Endothelial cell of umbilical vein (primary cell): Measurements from ENCODE around the gene TNKS2. TPM values are rescaled to one million over a fixed set of nuclear protein-coding genes. Genes with fewer than 3 reads are reported as not detected.

Source experiments
- BruUV-seq: library from RNA; stranded (reverse); fragments of 400-500 nt; replicated peaks from 2 replicates; lab custom pipeline; 2021; lab: Mats Ljungman, UMichigan
- CTCF ChIA-PET: fragments of 300-600, 350-600 bp; sonication (Branson Sonifier 250); formaldehyde crosslinking; loops from one replicate; lab custom pipeline; 2021; ENCODE audit warnings: antibody characterized with exemption, inconsistent platforms; lab: Charles Lee
- POLR2A ChIA-PET: fragments of 300-600, 350-600 bp; sonication (Branson Sonifier 250); formaldehyde crosslinking; loops from one replicate; lab custom pipeline; 2021; ENCODE audit warnings: antibody characterized with exemption, inconsistent platforms; lab: Charles Lee
- DNase-seq: peaks from one replicate; pipeline ENCODE4 v3.0.0-alpha.2; 2011; ENCODE audit warnings: low read depth, low spot score
- FAIRE-seq: peaks from 2 replicates; lab custom pipeline; 2011; peaks lifted over from hg19 to GRCh38; lab: Jason Lieb, UNC
- H2AFZ ChIP-seq: 2 replicates; pipeline ENCODE4 v1.6.0; 2012; ENCODE audit warnings: low read depth, low read length, control low read depth, inconsistent platforms
- H3K27ac ChIP-seq: 2 replicates; pipeline ENCODE4 v1.5.1; 2011; ENCODE audit warnings: low read depth, mild to moderate bottlenecking, control low read depth, low read length, moderate library complexity; ENCODE audit not compliant: insufficient read depth
- H3K27me3 ChIP-seq, 2 experiments: 2 replicates each; pipeline versions ENCODE4 v1.6.0 to v1.6.1; 2011; ENCODE audit warnings: low read length in 2 of 2, mixed read lengths in 1 of 2; ENCODE audit not compliant: control insufficient read depth in 2 of 2, insufficient read depth in 2 of 2
- H3K36me3 ChIP-seq, 2 experiments: 2 replicates in 1 of 2; 3 replicates in 1 of 2; pipeline ENCODE4 v1.5.1; 2011; ENCODE audit warnings: low read length in 2 of 2, mild to moderate bottlenecking in 1 of 2, moderate library complexity in 1 of 2; ENCODE audit not compliant: control insufficient read depth in 2 of 2, insufficient read depth in 2 of 2; ENCODE audit errors: extremely low read depth in 1 of 2
- H3K4me1 ChIP-seq: 3 replicates; pipeline ENCODE4 v1.5.1; 2011; ENCODE audit warnings: mild to moderate bottlenecking, low read length; ENCODE audit not compliant: control insufficient read depth, insufficient read depth; ENCODE audit errors: extremely low read depth
- H3K4me2 ChIP-seq: 2 replicates; pipeline ENCODE4 v1.6.1; 2011; ENCODE audit warnings: low read length, control low read depth, mixed read lengths; ENCODE audit not compliant: insufficient read depth
- H3K4me3 ChIP-seq, 3 experiments: fragments of 200-600 bp in 1 of 3; sonication (generic), shearing (Covaris generic) in 1 of 3; replicated peaks in 1 of 3; 2 replicates each; pipeline ENCODE4 v1.5.1; 2011 to 2016; ENCODE audit warnings: control low read depth in 3 of 3, low read length in 3 of 3, mild to moderate bottlenecking in 2 of 3, inconsistent platforms in 1 of 3, low read depth in 1 of 3, moderate library complexity in 1 of 3; ENCODE audit not compliant: insufficient read depth in 1 of 3
- H3K79me2 ChIP-seq: 2 replicates; pipeline ENCODE4 v1.6.0; 2012; ENCODE audit warnings: low read length, inconsistent platforms; ENCODE audit not compliant: control insufficient read depth, insufficient read depth
- H3K9ac ChIP-seq: replicated peaks from 2 replicates; pipeline ENCODE3; 2011; ENCODE audit warnings: low read length, control low read depth; ENCODE audit not compliant: insufficient read depth; ENCODE audit errors: extremely low read depth
- H3K9me1 ChIP-seq: replicated peaks from 3 replicates; pipeline ENCODE4 v1.6.0; 2011; ENCODE audit warnings: mild to moderate bottlenecking, low read length; ENCODE audit not compliant: control insufficient read depth, insufficient read depth; ENCODE audit errors: extremely low read depth
- H3K9me3 ChIP-seq: replicated peaks from 2 replicates; pipeline ENCODE4 v1.5.1; 2012; ENCODE audit warnings: low read length, inconsistent platforms; ENCODE audit not compliant: control insufficient read depth, insufficient read depth
- H4K20me1 ChIP-seq: replicated peaks from 2 replicates; pipeline ENCODE3; 2011; ENCODE audit warnings: mild to moderate bottlenecking, low read length; ENCODE audit not compliant: control insufficient read depth, insufficient read depth; ENCODE audit errors: extremely low read depth
- CTCF ChIP-seq, 2 donors: IDR thresholded peaks; 1 replicate in 1 of 2; 2 replicates in 1 of 2; pipeline ENCODE4 v1.5.1; 2011; ENCODE audit warnings: low read length in 2 of 2, mild to moderate bottlenecking in 2 of 2, moderate library complexity in 2 of 2, control low read depth in 1 of 2, inconsistent platforms in 1 of 2, low read depth in 1 of 2; ENCODE audit not compliant: insufficient read depth in 1 of 2; ENCODE audit errors: extremely low read depth in 1 of 2
- EZH2 ChIP-seq: IDR thresholded peaks from 2 replicates; pipeline ENCODE4 v1.6.1; 2012; ENCODE audit warnings: borderline replicate concordance, low read depth, mild to moderate bottlenecking, moderate library complexity, low read length, inconsistent platforms; ENCODE audit not compliant: severe bottlenecking
- FOS ChIP-seq: IDR thresholded peaks from 2 replicates; pipeline ENCODE4 v1.6.1; 2011; ENCODE audit warnings: mild to moderate bottlenecking, low read length, moderate library complexity, borderline replicate concordance; ENCODE audit not compliant: insufficient read depth
- GATA2 ChIP-seq: IDR thresholded peaks from 2 replicates; pipeline ENCODE4 v1.7.0; 2011; ENCODE audit warnings: low read depth, mild to moderate bottlenecking, moderate library complexity, mixed read lengths, low read length; ENCODE audit not compliant: insufficient read length, insufficient read depth
- JUN ChIP-seq: IDR thresholded peaks from 2 replicates; pipeline ENCODE4 v1.6.1; 2011; ENCODE audit warnings: borderline replicate concordance, low read depth; ENCODE audit not compliant: insufficient read length, insufficient read depth
- MAX ChIP-seq: IDR thresholded peaks from 2 replicates; pipeline ENCODE4 v1.6.1; 2011; ENCODE audit not compliant: insufficient read depth, insufficient read length
- MYC ChIP-seq: IDR thresholded peaks from one replicate; pipeline ENCODE4 v1.6.1; 2011; ENCODE audit warnings: mild to moderate bottlenecking, low read depth, low read length
- POLR2A ChIP-seq: IDR thresholded peaks from 2 replicates; pipeline ENCODE4 v1.6.1; 2012; ENCODE audit warnings: low read depth, mild to moderate bottlenecking, control low read depth, low read length
- POLR2AphosphoS5 ChIP-seq: IDR thresholded peaks from 2 replicates; pipeline ENCODE4 v1.6.1; 2012; ENCODE audit warnings: low read depth, mild to moderate bottlenecking, control low read depth, low read length, moderate library complexity; ENCODE audit not compliant: insufficient read depth
- dilution Hi-C: fragments of 300-500 bp; cut with MboI; formaldehyde crosslinking; loops from one replicate; pipeline ENCODE4 v1.15.0; 2019; ENCODE audit warnings: low sequenced_read_pairs; ENCODE audit not compliant: extremely low pct_ligation_motif_present
- intact Hi-C: fragments of 100-400 bp; cut with micrococcal nuclease; formaldehyde crosslinking; loops from one replicate; pipeline ENCODE4 v1.10.0; 2022
- polyA plus RNA-seq, 4 experiments: library from polyadenylated mRNA; depleted of rRNA in 3 of 4; stranded (reverse) in 3 of 4; unstranded in 1 of 4; fragments of >200 nt; gene quantifications; 2 replicates each; pipeline versions ENCODE4 v1.2.1 to v1.2.3, GENCODE V29; 2011 to 2012; ENCODE audit warnings: missing spikeins in 1 of 4
- total RNA-seq: library from RNA; stranded (reverse); gene quantifications from 2 replicates; pipeline ENCODE4 v1.2.3, GENCODE V29; 2021

TNKS2 gene
- total and polyA plus RNA-seq, 2 donors (not counting 3 experiments of a cell fraction or from before 2014, with no cell fraction given): 13.6 to 34.0 TPM

- no TSS peak for BruUV-seq
- Histone ChIP-seq H3K36me3 (peaks cover 12 to 16% of the 10 kb centered on the region in 2 experiments), H4K20me1 (no peaks in the 10 kb centered on the region), H3K9me3 (no peaks in the 10 kb centered on the region), H3K4me1 (no peaks in the 10 kb centered on the region), H3K27me3 (no peaks in the 10 kb centered on the region), H2AFZ (no peak overlapping the region), H3K9me1 (no peaks in the 10 kb centered on the region), H3K27ac (no peak overlapping the region), H3K4me3 (no peak overlapping the region), H3K9ac (no peak overlapping the region), H3K79me2 (peaks cover 29% of the 10 kb centered on the region), H3K4me2 (no peak overlapping the region)
- dilution Hi-C loops (no loop called here), intact Hi-C loops (no loop called here)
- DNase-seq: no peak
- CTCF ChIA-PET: no interaction called here
- TF ChIP-seq POLR2AphosphoS5 (no peak), POLR2A (no peak)
- no peak for FAIRE-seq
- POLR2A ChIA-PET: no interaction called here
Measured at GRCh38 chr10:91813251-91813650, 15.0 kb downstream of the TNKS2 start.

- CTCF ChIA-PET: interaction anchor here (1.0 to 1.8 kb wide), 5 partner anchors 10 to 96 kb away, joined by 3 to 7 read pairs (median 4); partner anchors contain the start of gene TNKS2
- peaks cover 18 to 35% of the 10 kb centered on the region in 2 experiments for H3K36me3 ChIP-seq
- H3K9me3 ChIP-seq: no peaks in the 10 kb centered on the region
- no peak overlapping the region for H3K9ac ChIP-seq
- no peak overlapping the region for H3K27ac ChIP-seq
- no peak overlapping the region for H3K4me3 ChIP-seq
- dilution Hi-C loops: no loop called here
- BruUV-seq: no TSS peak
- peaks cover 11% of the 10 kb centered on the region for H3K79me2 ChIP-seq
- H2AFZ ChIP-seq: no peak overlapping the region
- FAIRE-seq (no peak), DNase-seq (no peak)
- H3K4me1 ChIP-seq: no peaks in the 10 kb centered on the region
- intact Hi-C loops: no loop called here
- H3K27me3 ChIP-seq: no peaks in the 10 kb centered on the region
- no peaks in the 10 kb centered on the region for H4K20me1 ChIP-seq
- POLR2A ChIA-PET: no interaction called here
- no peak for TF ChIP-seq CTCF (IDR thresholded peaks at IDR 0.05; ENCODE audit: extremely low read depth in 1 of 2, insufficient read depth in 1 of 2, low read depth in 1 of 2, low read length in 2 of 2)
- TF ChIP-seq EZH2: no peak
- TF ChIP-seq MAX: no peak
- no peak for TF ChIP-seq POLR2AphosphoS5
- TF ChIP-seq MYC: no peak
- TF ChIP-seq GATA2: no peak
- no peak for TF ChIP-seq FOS
- TF ChIP-seq POLR2A: no peak
- TF ChIP-seq JUN: no peak
- H3K9me1 ChIP-seq: no peaks in the 10 kb centered on the region
- H3K4me2 ChIP-seq: no peak overlapping the region
Measured at GRCh38 chr10:91816981-91817380, 18.8 kb downstream of the TNKS2 start.
